ENCODE results near the gene CDK15.

DNA sequence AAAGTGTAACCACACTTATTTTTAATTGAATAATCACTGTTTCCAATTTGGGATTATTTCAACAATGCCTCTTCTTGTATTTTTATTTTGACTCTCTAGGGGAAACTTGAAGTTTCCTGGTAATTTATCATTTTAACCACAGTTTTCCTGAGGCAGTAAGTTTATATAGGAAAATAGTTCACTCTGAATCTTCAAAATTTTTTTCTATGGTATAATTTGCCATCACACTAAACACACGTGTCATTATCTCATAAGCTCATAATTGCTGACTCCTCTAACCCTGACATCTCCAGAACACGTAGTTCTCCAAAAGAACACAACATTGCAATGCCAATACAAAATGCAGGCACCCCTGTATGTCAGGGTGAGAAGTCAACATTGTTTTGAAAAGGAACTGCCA lies 125.1 kb downstream of the CDK15 start:
- TF ChIP-seq POLR2AphosphoS5 (IDR thresholded peaks at IDR 0.05; ENCODE audit: low read depth, low read length) = no peak
- TF ChIP-seq, protein P1, sequence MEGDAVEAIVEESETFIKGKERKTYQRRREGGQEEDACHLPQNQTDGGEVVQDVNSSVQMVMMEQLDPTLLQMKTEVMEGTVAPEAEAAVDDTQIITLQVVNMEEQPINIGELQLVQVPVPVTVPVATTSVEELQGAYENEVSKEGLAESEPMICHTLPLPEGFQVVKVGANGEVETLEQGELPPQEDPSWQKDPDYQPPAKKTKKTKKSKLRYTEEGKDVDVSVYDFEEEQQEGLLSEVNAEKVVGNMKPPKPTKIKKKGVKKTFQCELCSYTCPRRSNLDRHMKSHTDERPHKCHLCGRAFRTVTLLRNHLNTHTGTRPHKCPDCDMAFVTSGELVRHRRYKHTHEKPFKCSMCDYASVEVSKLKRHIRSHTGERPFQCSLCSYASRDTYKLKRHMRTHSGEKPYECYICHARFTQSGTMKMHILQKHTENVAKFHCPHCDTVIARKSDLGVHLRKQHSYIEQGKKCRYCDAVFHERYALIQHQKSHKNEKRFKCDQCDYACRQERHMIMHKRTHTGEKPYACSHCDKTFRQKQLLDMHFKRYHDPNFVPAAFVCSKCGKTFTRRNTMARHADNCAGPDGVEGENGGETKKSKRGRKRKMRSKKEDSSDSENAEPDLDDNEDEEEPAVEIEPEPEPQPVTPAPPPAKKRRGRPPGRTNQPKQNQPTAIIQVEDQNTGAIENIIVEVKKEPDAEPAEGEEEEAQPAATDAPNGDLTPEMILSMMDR (IDR thresholded peaks at IDR 0.05) = no peak

Data from Panc1 (cell line).